Measurements from ENCODE around the gene RAI2. TPM values are rescaled to one million over a fixed set of nuclear protein-coding genes. Genes with fewer than 3 reads are reported as not detected.

The RAI2 gene
- total RNA-seq, 1 experiment from 2014 or later, result 0.77 TPM

- no peak for ATAC-seq
- CTCF ChIA-PET, result interaction anchor here (1.3 kb wide), 1 partner anchor 72 kb away, joined by 3 read pairs; no protein-coding TSS in a partner anchor
- no peak for TF ChIP-seq ZNF425 (CRISPR knock-in tag; conservative IDR thresholded peaks at IDR 0.05)
- TF ChIP-seq ZNF532 (CRISPR knock-in tag; IDR thresholded peaks at IDR 0.05; ENCODE audit: borderline replicate concordance), result no peak
- TF ChIP-seq STAT6 (CRISPR knock-in tag; conservative IDR thresholded peaks at IDR 0.05; ENCODE audit: low read depth), result no peak
- no peak for TF ChIP-seq CREB1 (CRISPR knock-in tag; IDR thresholded peaks at IDR 0.05)
- TF ChIP-seq ATF2 (CRISPR knock-in tag; IDR thresholded peaks at IDR 0.05; ENCODE audit: borderline replicate concordance, low read depth), result no peak
- no peak for TF ChIP-seq SMAD3 (CRISPR knock-in tag; IDR thresholded peaks at IDR 0.05; ENCODE audit: borderline replicate concordance)
- no peak for TF ChIP-seq GABPB1 (CRISPR knock-in tag; IDR thresholded peaks at IDR 0.05)
- no peak for TF ChIP-seq IRF2 (CRISPR knock-in tag; IDR thresholded peaks at IDR 0.05; ENCODE audit: borderline replicate concordance, low read depth)
- TF ChIP-seq IRF1 (CRISPR knock-in tag; IDR thresholded peaks at IDR 0.05), result no peak
- TF ChIP-seq ZNF671 (CRISPR knock-in tag; IDR thresholded peaks at IDR 0.05), result no peak
- H3K27me3 Mint-ChIP-seq (ENCODE audit: low read depth), result no peaks in the 10 kb centered on the region
- H3K4me1 Mint-ChIP-seq, result no peaks in the 10 kb centered on the region
- no peak overlapping the region for H3K4me3 Mint-ChIP-seq
- no peak overlapping the region for H3K27ac Mint-ChIP-seq
- POLR2A ChIA-PET, result no interaction called here
- no peak for DNase-seq (ENCODE audit: low spot score)
- no peaks in the 10 kb centered on the region for H3K36me3 Mint-ChIP-seq
- H3K9me3 Mint-ChIP-seq, result no peaks in the 10 kb centered on the region
Measured at GRCh38 chrX:17767734-17768133, 93.4 kb downstream of the RAI2 start.

GRCh38 chrX:17759990-17760389 is 101.1 kb downstream of the RAI2 start:
- H3K4me1 Mint-ChIP-seq, result no peaks in the 10 kb centered on the region
- ATAC-seq (no peak), DNase-seq (ENCODE audit: low spot score) (no peak)
- H3K9me3 Mint-ChIP-seq, result no peaks in the 10 kb centered on the region
- H3K36me3 Mint-ChIP-seq, result no peaks in the 10 kb centered on the region
- POLR2A ChIA-PET, result no interaction called here
- no peak overlapping the region for H3K27ac Mint-ChIP-seq
- no peak overlapping the region for H3K4me3 Mint-ChIP-seq
- H3K27me3 Mint-ChIP-seq (ENCODE audit: low read depth), result peaks cover 3% of the 10 kb centered on the region; the same call in 1 of the 2 replicates
- CTCF ChIA-PET, result no interaction called here
- TF ChIP-seq NFE2L1 (CRISPR knock-in tag; IDR thresholded peaks at IDR 0.05), result no peak
- no peak for TF ChIP-seq TEAD4 (CRISPR knock-in tag; IDR thresholded peaks at IDR 0.05)
- TF ChIP-seq SMAD4 (CRISPR knock-in tag; IDR thresholded peaks at IDR 0.05), result no peak
- TF ChIP-seq AFF4 (CRISPR knock-in tag; IDR thresholded peaks at IDR 0.05; ENCODE audit: borderline replicate concordance), result no peak
- no peak for TF ChIP-seq HMGA2 (CRISPR knock-in tag; IDR thresholded peaks at IDR 0.05)
- TF ChIP-seq ZBTB21 (CRISPR knock-in tag; IDR thresholded peaks at IDR 0.05; ENCODE audit: borderline replicate concordance), result no peak
- no peak for TF ChIP-seq NR1H2 (CRISPR knock-in tag; IDR thresholded peaks at IDR 0.05)
- TF ChIP-seq ZNF396 (CRISPR knock-in tag; IDR thresholded peaks at IDR 0.05; ENCODE audit: borderline replicate concordance), result no peak
- no peak for TF ChIP-seq EMX1 (CRISPR knock-in tag; IDR thresholded peaks at IDR 0.05)
- TF ChIP-seq MYBL2 (CRISPR knock-in tag; IDR thresholded peaks at IDR 0.05), result no peak
- no peak for TF ChIP-seq ZNF423 (CRISPR knock-in tag; IDR thresholded peaks at IDR 0.05)
